Body of pancreas (tissue), 4 donors: ENCODE measurements around the gene SPOCK1.

Source experiments
- POLR2A ChIP-seq, 3 donors: fragments of 450-650 bp; IDR thresholded peaks; one replicate each; pipeline ENCODE4 v1.6.1; 2016; ENCODE audit warnings: antibody characterized with exemption in 3 of 3, mild to moderate bottlenecking in 2 of 3
- TF ChIP-seq, protein P1 (sequence below), 7 experiments: fragments of 450-650 bp in 4 of 7; fragments of 200-600 bp in 3 of 7; sonication (generic) in 3 of 7; IDR thresholded peaks; one replicate each; pipeline ENCODE4 v1.5.1; 2016 to 2019; ENCODE audit warnings: antibody characterized with exemption in 7 of 7

- TF ChIP-seq, protein P1, sequence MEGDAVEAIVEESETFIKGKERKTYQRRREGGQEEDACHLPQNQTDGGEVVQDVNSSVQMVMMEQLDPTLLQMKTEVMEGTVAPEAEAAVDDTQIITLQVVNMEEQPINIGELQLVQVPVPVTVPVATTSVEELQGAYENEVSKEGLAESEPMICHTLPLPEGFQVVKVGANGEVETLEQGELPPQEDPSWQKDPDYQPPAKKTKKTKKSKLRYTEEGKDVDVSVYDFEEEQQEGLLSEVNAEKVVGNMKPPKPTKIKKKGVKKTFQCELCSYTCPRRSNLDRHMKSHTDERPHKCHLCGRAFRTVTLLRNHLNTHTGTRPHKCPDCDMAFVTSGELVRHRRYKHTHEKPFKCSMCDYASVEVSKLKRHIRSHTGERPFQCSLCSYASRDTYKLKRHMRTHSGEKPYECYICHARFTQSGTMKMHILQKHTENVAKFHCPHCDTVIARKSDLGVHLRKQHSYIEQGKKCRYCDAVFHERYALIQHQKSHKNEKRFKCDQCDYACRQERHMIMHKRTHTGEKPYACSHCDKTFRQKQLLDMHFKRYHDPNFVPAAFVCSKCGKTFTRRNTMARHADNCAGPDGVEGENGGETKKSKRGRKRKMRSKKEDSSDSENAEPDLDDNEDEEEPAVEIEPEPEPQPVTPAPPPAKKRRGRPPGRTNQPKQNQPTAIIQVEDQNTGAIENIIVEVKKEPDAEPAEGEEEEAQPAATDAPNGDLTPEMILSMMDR (IDR thresholded peaks at IDR 0.05), result no peak
- TF ChIP-seq POLR2A (IDR thresholded peaks at IDR 0.05), result no peak
Measured at GRCh38 chr5:137275083-137275482, 224.0 kb downstream of the SPOCK1 start.
